SH-SY5Y (cell line): Measurements from ENCODE around the gene PLA1A.
A peak's percentile ranks its signal among the peaks of the same experiment; 100 is the strongest.

Source experiments
- GATA2 ChIP-seq: IDR thresholded peaks from 2 replicates; pipeline ENCODE4 v1.6.1; 2011; ENCODE audit warnings: mild to moderate bottlenecking, low read depth, low read length
- GATA3 ChIP-seq: IDR thresholded peaks from 2 replicates; pipeline ENCODE4 v1.6.1; 2011; ENCODE audit warnings: low read depth, mild to moderate bottlenecking, low read length, moderate library complexity

Gene PLA1A

GRCh38 chr3:119632829-119633228 is 35.1 kb downstream of the PLA1A start:
- no peak for TF ChIP-seq GATA3
- no peak for TF ChIP-seq GATA2

- TF ChIP-seq GATA3: no peak
- TF ChIP-seq GATA2: no peak
Measured at GRCh38 chr3:119635719-119636118, 38.0 kb downstream of the PLA1A start.

GRCh38 chr3:119636249-119636648 is 38.6 kb downstream of the PLA1A start:
- no peak for TF ChIP-seq GATA2
- TF ChIP-seq GATA3: no peak

- no peak for TF ChIP-seq GATA2
Measured at GRCh38 chr3:119636891-119637611, 39.4 kb downstream of the PLA1A start.

GRCh38 chr3:119637679-119638477 is 40.2 kb downstream of the PLA1A start:
- peak; percentile 71 for TF ChIP-seq GATA3
- TF ChIP-seq GATA2: peak; percentile 79

GRCh38 chr3:119639494-119640350 is 42.0 kb downstream of the PLA1A start:
- TF ChIP-seq GATA2 (no peak), GATA3 (peak; percentile 68)

GRCh38 chr3:119641416-119641815 is 43.7 kb downstream of the PLA1A start:
- no peak for TF ChIP-seq GATA2
- TF ChIP-seq GATA3: no peak

- TF ChIP-seq GATA2 (no peak), GATA3 (no peak)
Measured at GRCh38 chr3:119642746-119643473, 45.2 kb downstream of the PLA1A start.

GRCh38 chr3:119643528-119643927 is 45.8 kb downstream of the PLA1A start:
- TF ChIP-seq GATA2: no peak
- TF ChIP-seq GATA3: no peak

- TF ChIP-seq GATA3: no peak
- no peak for TF ChIP-seq GATA2
Measured at GRCh38 chr3:119644481-119644880, 46.8 kb downstream of the PLA1A start.

GRCh38 chr3:119645813-119646212 is 48.1 kb downstream of the PLA1A start:
- TF ChIP-seq GATA3 (no peak), GATA2 (no peak)

- TF ChIP-seq GATA3 (no peak), GATA2 (no peak)
Measured at GRCh38 chr3:119647171-119647570, 49.5 kb downstream of the PLA1A start.

GRCh38 chr3:119647843-119648575 is 50.3 kb downstream of the PLA1A start:
- TF ChIP-seq GATA3 (no peak), GATA2 (no peak)

GRCh38 chr3:119649761-119650160 is 52.1 kb downstream of the PLA1A start:
- TF ChIP-seq GATA2 (no peak), GATA3 (no peak)
